HUDEP-2 (cell line): Measurements from ENCODE around the gene TBC1D24.
A peak's percentile ranks its signal among the peaks of the same experiment; 100 is the strongest.
"Not testable (repeated sequence)": the region's sequence is repeated elsewhere in the genome, so short reads cannot be mapped to it uniquely, and the experiment has no call there.

Experiments
- DNase-seq, 76 experiments: peaks; one replicate each; lab custom pipeline; 2025; ENCODE audit not compliant: unreplicated experiment in 76 of 76; lab: John Stamatoyannopoulos, UW

The TBC1D24 gene

DNA sequence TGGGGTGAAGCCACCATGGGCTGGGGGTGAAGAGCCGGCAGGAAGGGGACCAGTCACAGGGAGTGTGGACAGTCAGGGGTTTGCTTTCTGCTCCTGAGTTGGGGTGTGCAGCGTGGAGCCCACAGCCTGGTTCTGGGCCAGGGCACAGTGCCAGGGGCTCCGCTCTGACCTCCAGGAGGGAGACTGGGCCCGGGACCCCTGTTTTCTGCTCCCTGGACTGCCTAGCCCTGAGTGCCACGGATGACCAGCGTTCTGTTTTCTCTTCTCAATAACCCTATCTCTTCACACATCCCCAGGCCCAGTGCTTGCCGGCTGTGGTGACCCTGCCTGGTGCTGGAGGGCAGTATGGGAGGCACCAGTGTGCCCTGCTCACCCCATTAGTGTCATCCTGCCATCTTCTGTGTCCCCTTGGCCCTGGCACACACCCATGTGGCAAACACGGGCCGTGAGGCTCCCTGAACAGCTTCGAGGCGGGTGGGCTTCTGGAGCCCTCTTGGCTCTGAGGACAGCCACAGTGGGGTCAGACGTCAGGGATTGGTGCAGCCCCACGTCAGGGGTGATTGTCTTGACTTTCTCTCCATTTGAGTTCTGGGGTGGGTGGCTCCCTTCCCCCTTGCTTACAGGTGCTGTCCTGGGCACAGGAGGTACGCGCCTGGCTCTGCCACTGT is 55.2 kb downstream of the TBC1D24 start:
- DNase-seq = no peak

DNA sequence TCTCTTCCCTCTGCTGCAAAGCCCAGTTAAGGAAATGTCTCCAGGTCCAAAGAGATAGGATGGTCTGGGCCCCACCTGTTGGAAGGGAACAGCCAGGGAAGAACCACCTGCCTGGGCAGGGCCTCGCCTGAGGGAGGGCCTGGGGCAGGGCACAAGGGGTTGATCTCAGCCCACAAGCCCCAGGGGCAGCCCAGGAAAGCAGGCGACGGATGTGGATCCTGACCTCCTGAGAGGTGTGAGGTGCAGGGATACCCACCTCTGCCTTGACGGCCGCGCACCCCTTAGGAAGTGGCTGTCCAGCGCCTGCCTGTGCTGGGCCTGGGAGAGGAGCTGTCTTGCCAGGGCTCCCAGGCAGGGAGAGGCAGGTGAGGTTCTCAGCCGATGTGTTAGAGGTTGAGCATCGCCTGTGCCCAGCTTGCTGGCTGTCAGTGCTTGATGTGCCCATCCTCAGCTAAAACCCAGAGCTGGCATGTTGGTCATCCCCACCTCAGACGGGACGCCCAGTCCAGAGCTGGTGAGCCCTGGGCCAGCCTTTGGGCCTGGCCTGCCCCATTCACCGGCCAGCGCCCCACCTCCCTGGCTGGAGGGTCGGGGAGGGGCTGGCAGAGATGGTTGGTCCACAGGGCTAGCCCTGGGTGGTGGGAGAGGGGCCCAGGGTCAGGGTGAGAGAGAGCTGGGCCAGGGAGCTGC is 55.8 kb downstream of the TBC1D24 start:
- DNase-seq = no peak

DNA sequence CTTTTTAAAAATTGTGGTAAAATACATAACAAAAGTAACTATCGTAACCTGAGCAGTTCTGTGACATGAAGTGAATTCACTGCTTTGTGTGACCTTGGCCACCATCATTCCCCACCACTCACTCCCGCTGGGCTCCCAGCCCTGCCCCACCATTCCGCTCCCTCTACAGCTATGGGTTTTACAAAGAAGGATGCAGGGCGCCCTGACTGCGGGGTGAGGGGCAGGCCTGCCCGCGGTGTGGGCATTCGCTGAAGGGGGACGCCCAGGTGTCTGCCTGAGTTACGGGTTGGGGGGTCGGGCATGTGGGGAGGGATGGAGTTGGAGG is 56.4 kb downstream of the TBC1D24 start, which contains the start of gene CEMP1:
CEMP1 (minus strand) TSS at position 38 of the 325 bp plus-strand sequence. CDS start 335 bp downstream, outside the sequence.
- DNase-seq = no peak

DNA sequence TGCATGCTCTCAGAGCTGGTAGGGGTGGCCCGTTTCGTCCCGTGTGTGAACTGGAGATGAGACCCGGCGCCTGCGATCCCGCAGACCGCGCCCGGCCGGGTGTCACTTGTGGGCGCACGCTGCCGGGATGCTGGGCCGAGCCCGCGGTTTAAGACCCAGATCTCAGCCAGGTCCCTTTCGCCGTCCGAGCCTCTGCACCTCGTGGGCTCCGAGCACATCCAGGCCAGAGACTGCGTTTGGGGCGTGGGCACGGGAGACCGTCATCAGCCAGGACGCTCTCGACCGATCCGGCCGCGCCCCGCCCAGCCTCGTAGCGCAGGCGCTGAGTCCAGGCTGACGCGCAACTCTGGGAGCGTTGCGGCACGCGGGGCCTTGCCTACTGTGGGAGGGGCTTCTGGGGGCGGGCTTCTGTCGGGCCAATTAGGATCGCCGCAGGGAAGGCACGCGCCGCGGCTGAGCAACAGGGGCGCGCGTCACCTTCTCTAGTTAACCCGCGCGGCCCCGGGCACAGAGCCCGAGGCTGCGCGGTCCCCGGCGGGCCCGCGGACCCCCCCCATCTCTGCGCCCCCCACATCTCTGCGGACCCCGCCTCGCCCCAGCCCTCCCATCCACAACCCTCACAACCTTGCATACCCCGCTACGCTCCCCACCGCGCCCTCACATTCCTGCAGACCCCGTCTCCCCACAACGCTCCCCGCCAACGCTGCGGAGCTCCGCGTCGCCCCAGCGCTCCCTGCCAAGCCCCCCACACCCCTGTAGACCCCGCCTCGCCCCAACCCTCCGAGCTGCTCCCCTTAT is 57.0 kb downstream of the TBC1D24 start:
- peak in 74 of 76 experiments; percentile 68 to 98 (median 95) for DNase-seq

DNA sequence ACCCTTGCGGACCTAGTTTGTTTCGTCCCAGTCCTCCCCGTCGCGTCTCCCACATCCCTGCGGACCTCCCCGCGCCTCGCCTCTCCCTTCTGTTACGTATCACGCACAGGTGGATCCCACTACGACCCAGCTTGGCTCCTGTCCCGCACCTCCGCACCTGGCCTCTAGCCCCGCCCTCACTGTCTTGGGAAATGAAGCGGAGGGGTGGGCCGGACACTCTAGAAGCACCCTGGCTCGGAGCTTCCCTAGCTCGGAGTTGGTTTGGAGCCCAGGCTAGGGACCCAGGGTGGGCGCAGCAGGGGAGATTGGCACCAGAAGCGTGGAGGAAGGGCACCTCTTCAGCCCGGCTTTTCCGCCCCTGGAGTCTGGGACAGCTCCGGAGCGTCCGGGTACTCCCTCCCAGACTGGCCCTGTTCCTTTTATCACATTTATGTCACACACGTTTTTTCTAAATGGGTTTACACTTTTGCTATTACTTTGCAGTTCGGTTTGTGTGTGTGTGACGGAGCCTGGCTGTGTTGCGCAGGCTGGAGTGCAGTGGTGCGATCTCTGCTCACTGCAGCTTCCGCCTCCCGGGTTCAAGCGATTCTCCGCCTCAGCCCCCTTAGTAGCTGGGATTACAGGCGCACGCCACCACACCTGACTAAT is 57.7 kb downstream of the TBC1D24 start:
- peak in 14 of 76 experiments; percentile 9 to 55 (median 26) for DNase-seq

DNA sequence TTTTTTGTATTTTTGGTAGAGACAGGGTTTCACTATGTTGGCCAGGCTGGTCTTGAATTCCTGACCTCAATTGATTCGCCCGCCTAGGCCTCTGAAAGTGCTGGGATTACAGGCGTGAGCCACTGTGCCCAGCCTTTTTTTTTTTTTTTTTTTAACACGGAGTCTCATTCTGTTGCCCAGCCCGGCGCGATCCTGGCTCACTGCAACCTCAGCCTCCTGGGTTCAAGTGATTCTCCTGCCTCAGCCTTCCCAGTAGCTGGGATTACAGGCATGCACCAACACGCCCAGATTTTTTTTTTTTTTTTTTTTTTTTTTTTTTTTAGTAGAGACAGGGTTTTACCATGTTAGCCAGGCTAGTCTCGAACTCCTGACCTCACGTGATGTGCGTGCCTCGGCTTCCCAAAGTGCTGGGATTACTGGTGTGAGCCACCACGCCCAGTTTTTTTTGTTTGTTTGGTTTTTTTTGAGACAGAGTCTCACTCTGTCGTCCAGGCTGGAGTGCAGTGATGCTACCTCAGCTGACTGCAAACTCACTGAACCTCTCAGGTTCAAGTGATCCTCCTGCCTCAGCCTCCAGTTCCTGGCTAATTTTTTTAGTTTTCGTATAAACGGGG is 58.3 kb downstream of the TBC1D24 start:
- not testable (repeated sequence) for DNase-seq

DNA sequence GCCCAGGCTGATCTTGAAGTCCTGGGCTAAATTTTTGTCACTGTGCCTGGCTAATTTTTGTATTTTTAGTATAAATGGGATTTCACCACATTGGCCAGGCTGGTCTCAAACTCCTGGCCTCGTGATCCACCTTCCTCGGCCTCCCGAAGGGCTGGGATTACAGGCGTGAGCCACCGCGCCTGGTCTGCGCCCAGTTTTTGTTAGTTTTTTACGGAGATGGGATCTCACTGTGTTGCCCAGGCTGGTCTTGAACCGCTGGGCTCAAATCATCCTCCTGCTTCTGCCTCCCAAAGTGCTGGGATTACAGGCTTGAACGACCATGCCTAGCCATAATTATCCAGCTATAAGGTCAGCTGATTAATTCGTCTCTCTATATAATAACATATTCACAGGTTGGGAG is 59.0 kb downstream of the TBC1D24 start:
- DNase-seq = no peak

DNA sequence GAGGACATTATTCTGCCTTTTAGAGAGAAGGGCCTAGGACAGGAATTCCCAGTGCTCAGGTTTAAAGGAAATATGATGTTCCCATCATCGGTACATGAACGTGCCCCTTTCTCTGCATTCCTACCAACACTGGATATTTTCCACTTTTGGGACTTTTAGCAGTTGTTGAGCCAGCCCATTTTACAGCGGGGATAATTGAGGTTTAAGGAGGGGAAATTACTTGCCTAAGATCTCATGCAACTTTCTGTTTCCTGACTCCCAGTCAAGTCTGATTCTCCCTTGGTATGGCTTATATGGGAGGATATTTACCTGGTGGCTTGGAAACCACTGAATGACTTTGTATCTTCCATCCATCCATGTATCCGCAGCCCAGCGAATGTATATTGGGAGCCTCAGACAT is 59.4 kb downstream of the TBC1D24 start:
- not testable (repeated sequence) for DNase-seq

DNA sequence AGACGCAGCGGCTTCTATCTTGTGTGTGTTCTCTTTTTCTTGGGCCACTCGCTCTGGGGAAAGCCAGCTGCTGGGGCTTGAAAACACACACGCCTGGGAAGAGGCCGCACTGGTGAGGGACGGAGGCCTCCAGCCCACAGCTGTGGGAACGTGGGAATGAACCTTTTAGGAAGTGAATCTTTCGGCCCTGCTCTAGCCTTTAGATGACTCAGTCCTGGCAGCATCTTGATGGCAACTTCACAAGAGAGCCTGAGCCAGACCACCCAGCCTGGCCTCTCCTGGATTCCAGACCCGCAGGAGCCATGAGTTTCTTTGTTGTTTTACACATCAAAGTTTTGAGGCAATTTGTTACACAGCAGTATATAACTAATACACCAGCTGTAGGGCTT is 60.7 kb downstream of the TBC1D24 start:
- DNase-seq = no peak

DNA sequence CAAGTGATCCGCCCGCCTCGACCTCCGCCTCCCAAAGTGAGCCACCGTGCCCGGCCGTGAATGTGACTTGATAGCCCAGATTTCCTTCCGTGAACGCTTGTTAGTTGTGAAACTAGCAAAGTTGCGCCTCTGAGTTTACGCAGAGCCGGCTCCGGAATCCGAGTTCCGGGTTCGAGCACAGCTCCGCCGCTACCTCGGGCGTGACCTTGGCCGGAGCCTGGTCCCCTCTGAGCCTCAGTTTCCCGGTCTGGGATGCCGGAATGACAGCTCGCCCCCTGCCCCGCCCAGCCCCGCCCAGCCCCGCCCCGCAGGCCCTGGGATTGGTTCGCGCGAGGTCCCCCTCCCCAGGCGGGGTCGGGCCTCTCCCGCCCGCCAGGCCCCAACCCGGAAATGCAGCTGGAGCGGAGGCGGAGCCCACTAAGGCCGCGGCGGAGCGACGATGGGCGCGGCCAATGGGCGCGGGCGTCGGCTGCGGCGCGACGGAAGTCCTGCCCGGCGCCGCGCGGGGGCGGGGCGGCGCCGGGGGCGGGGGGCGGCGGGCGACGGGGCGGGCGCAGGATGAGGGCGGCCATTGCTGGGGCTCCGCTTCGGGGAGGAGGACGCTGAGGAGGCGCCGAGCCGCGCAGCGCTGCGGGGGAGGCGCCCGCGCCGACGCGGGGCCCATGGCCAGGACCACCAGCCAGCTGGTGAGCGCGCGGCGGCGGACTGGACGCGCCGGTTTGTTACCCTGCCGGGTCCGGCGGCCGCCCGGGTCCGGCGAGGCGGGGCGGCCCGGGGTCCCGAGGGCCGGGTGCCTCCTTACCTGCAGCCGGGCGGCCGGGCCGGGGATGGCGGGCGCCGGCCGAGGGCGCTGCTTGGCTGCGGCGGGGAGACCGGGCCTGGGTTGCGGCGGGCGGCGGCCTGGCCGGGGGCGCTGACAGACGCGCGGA is 62.8 kb downstream of the TBC1D24 start, which contains the start of gene PDPK1:
PDPK1 (plus strand) TSS at position 571 of the 929 bp plus-strand sequence; CDS start at position 663, 92 bp downstream.
- peak in 72 of 76 experiments; percentile 56 to 93 (median 86) for DNase-seq

DNA sequence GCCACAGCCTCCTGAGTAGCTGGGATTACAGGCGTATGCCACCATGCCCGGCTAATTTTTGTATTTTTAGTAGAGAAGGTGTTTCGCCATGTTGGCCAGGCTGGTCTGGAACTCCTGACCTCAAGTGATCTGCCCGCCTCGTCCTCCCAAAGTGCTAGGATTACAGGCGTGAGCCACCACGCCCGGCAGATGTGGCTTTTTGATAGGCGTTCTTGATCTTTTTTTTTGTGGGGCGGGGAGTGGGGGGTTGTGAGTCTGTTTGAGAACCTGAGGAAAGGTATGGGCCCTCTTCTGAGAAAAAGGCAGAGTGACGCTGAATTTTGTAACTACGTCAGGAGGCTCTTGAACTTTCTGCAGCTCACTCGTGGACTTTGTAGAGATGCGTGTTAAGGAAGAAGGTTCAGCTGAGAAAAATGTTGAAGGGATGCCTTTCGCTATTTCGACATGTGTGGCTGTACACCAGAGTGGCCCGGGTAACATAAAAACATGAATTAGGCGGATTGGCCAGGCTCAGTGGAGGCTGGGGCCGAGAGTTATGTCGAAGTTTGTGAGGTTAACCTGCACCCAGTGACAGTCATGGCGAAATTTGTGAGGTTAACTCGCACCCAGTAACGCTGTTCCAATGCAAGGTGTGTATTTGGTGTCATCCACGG is 64.4 kb downstream of the TBC1D24 start:
- DNase-seq = peak in 10 of 76 experiments; percentile 9 to 24 (median 16)

DNA sequence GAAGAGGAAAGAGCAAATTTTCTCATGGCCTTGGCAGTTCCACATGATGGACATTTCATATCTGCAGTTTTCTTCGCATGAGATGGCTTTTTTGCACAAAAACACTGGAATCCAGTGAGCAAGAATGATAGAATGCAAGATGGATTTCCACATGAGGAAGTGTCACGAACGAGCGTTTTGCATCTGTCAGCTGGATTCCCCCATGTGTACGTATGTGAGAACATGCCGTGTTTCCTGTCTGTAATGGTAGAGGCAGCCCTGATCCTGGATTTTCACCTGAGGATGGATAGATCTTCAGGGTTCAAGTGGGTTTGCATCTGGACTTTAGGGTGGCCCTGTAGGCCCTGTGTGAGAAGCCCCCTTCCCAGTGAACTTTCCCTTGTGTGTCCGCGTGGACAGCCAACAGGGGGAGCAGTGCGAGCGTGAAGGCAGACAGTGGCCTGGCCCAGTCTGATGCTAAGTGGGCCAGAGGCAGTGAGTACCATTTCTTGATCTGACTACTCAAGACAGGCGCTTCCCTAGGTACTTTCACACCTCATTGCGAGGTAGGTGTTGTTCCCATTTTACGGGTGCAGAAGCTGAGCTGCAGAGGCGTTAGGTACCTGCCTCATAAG is 65.0 kb downstream of the TBC1D24 start:
- peak in 10 of 76 experiments; percentile 9 to 28 (median 14) for DNase-seq

DNA sequence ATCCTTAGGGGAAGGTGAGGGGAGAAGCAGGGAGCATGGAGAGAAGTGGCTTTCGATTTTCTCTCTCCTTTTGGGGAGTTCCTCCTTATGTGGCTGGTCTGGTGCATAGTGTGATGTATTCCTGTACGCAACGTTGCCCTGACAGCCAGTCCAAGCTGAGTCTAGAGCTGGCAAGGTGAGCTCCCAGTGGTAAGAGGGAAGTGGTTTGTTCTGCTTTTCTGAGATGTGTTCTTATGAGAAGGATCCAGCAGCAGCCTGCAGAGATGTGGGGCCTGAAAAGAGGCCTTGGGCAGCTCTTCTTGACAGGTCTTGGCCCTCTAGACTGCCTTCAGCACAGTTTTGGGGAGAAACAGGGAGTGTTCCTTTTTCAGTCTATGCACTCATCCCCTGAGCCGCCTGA is 66.0 kb downstream of the TBC1D24 start:
- DNase-seq = not testable (repeated sequence)

DNA sequence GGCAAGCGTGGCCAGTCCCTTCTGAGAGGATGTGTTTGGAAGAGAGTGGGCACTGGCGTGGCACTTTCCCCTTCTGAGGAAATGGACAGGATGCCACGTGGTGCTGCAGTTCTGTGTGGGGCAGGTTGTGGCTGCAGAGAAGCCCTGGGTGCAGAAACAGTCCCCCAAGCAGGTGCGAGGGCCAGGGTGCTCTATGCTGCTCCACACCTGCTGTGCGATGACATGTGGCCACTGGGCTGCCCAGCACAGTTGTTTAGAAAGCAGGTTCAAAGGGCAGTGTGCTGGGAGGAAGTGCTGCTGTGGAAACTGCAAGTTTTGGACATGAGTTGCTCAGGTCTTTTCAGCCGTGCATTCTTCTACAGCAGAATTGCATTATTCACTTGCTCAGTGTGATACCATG is 66.5 kb downstream of the TBC1D24 start:
- not testable (repeated sequence) for DNase-seq

DNA sequence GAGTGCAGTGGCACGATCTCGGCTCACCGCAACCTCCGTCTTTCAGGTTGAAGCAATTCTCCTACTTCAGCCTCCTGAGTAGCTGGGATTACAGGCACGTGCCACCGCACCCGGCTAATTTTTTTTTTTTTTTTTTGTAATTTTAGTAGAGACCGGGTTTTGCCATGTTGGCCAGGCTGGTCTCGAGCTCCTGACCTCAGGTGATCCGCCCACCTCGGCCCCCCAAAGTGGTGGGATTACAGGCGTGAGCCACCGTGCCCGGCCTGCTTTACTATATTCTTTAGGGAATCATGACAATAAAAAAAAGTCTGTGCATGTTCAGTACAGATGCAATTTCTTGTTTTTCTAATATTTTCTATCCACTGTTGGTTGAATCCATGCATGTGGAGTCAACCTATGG is 68.8 kb downstream of the TBC1D24 start:
- not testable (repeated sequence) for DNase-seq

DNA sequence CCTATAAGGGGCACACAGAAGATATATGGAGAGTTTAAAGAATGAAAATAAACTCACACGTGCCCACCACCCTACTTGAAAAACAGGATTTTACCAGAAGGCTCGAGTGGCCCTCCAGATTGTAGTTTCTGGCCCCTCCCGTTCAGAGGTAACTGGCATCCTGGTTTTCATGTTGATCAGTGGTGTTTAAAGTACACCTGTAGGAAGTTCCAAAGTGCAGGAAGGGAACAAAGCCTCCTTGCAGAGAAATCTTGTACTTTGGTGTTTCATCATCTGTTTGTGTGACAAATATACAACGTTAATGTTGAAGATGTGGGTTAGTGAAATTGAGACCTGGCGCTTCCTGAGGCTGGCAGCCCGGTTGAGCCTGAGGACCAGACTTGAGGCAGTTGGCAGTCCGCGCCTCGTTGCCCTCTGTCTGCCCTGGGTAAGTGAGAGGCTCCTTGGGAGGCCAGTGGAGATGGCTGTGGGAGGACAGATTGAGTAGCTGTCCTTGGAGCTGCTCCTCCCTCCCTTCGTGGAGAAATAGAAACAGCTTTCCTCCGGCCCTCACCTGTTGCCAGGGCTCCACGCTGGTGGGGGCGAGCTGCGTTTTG is 75.5 kb downstream of the TBC1D24 start:
- not testable (repeated sequence) for DNase-seq

DNA sequence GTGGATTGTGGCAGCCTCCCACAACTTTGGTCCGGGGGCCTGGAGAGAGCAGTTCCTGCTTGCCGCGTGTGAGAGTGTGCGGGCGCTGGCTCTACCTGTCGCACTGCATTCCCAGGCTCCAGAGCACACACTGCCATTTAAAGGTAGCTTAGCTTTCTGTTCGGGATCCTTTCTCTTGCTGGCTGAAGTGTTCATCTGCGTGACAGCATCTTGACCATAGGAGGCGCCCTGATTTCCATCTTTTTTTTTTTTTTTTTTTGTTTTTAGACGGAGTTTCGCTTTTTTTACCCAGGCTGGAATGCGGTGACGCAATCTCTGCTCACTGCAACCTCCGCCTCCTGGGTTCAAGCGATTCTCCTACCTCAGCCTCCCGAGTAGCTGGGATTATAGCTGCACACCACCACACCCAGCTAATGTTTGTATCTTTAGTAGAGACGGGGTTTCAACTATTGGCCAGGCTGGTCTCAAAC is 76.5 kb downstream of the TBC1D24 start:
- DNase-seq = not testable (repeated sequence)
